ENCODE data around the gene WNK2.

The WNK2 gene

GRCh38 chr9:93207860-93208734 lies 24.2 kb downstream of the WNK2 start:
- in situ Hi-C loops (cut with HindIII; ENCODE audit: low pct_ligation_motif_present, low pct_unique_long_range_greater_than_20kb, low sequenced_read_pairs), result no loop called here
- no peak for DNase-seq

- in situ Hi-C loops (cut with HindIII; ENCODE audit: low pct_ligation_motif_present, low pct_unique_long_range_greater_than_20kb, low sequenced_read_pairs), result no loop called here
- DNase-seq, result no peak
Observed at GRCh38 chr9:93209097-93209496, 25.2 kb downstream of the WNK2 start.

- no peak for DNase-seq
- in situ Hi-C loops (cut with HindIII; ENCODE audit: low pct_ligation_motif_present, low pct_unique_long_range_greater_than_20kb, low sequenced_read_pairs), result no loop called here
Observed at GRCh38 chr9:93209576-93210323, 25.8 kb downstream of the WNK2 start.

GRCh38 chr9:93210324-93210973 lies 26.5 kb downstream of the WNK2 start:
- in situ Hi-C loops (cut with HindIII; ENCODE audit: low pct_ligation_motif_present, low pct_unique_long_range_greater_than_20kb, low sequenced_read_pairs), result no loop called here
- no peak for DNase-seq

GRCh38 chr9:93210974-93211653 lies 27.2 kb downstream of the WNK2 start:
- in situ Hi-C loops (cut with HindIII; ENCODE audit: low pct_ligation_motif_present, low pct_unique_long_range_greater_than_20kb, low sequenced_read_pairs), result no loop called here
- no peak for DNase-seq

GRCh38 chr9:93211654-93212001 lies 27.7 kb downstream of the WNK2 start:
- no peak for DNase-seq
- in situ Hi-C loops (cut with HindIII; ENCODE audit: low pct_ligation_motif_present, low pct_unique_long_range_greater_than_20kb, low sequenced_read_pairs), result no loop called here

GRCh38 chr9:93212409-93212808 lies 28.5 kb downstream of the WNK2 start:
- in situ Hi-C loops (cut with HindIII; ENCODE audit: low pct_ligation_motif_present, low pct_unique_long_range_greater_than_20kb, low sequenced_read_pairs), result no loop called here

GRCh38 chr9:93216073-93216365 lies 32.1 kb downstream of the WNK2 start:
- DNase-seq, result no peak
- in situ Hi-C loops (cut with HindIII; ENCODE audit: low pct_ligation_motif_present, low pct_unique_long_range_greater_than_20kb, low sequenced_read_pairs), result no loop called here

More at GRCh38 chr9:93212409-93212808, 28.5 kb downstream of the WNK2 start:
- no peak for DNase-seq

GRCh38 chr9:93217706-93218105 lies 33.8 kb downstream of the WNK2 start:
- in situ Hi-C loops (cut with HindIII; ENCODE audit: low pct_ligation_motif_present, low pct_unique_long_range_greater_than_20kb, low sequenced_read_pairs), result no loop called here
- no peak for DNase-seq

GRCh38 chr9:93218161-93218560 lies 34.2 kb downstream of the WNK2 start:
- in situ Hi-C loops (cut with HindIII; ENCODE audit: low pct_ligation_motif_present, low pct_unique_long_range_greater_than_20kb, low sequenced_read_pairs), result no loop called here
- DNase-seq, result no peak

- no peak for DNase-seq
Observed at GRCh38 chr9:93218671-93219420, 34.9 kb downstream of the WNK2 start.

GRCh38 chr9:93219692-93220091 lies 35.8 kb downstream of the WNK2 start:
- DNase-seq, result no peak
- in situ Hi-C loops (cut with HindIII; ENCODE audit: low pct_ligation_motif_present, low pct_unique_long_range_greater_than_20kb, low sequenced_read_pairs), result no loop called here

More at GRCh38 chr9:93218671-93219420, 34.9 kb downstream of the WNK2 start:
- in situ Hi-C loops (cut with HindIII; ENCODE audit: low pct_ligation_motif_present, low pct_unique_long_range_greater_than_20kb, low sequenced_read_pairs), result no loop called here

GRCh38 chr9:93220627-93221026 lies 36.7 kb downstream of the WNK2 start:
- DNase-seq, result no peak
- in situ Hi-C loops (cut with HindIII; ENCODE audit: low pct_ligation_motif_present, low pct_unique_long_range_greater_than_20kb, low sequenced_read_pairs), result no loop called here

- no peak for DNase-seq
- in situ Hi-C loops (cut with HindIII; ENCODE audit: low pct_ligation_motif_present, low pct_unique_long_range_greater_than_20kb, low sequenced_read_pairs), result no loop called here
Observed at GRCh38 chr9:93221044-93221443, 37.1 kb downstream of the WNK2 start.

GRCh38 chr9:93222890-93223259 lies 38.9 kb downstream of the WNK2 start:
- no peak for DNase-seq

GRCh38 chr9:93223260-93224180 lies 39.6 kb downstream of the WNK2 start:
- in situ Hi-C loops (cut with HindIII; ENCODE audit: low pct_ligation_motif_present, low pct_unique_long_range_greater_than_20kb, low sequenced_read_pairs), result no loop called here
- DNase-seq, result peak; percentile 2

More at GRCh38 chr9:93222890-93223259, 38.9 kb downstream of the WNK2 start:
- in situ Hi-C loops (cut with HindIII; ENCODE audit: low pct_ligation_motif_present, low pct_unique_long_range_greater_than_20kb, low sequenced_read_pairs), result no loop called here

- DNase-seq, result no peak
- in situ Hi-C loops (cut with HindIII; ENCODE audit: low pct_ligation_motif_present, low pct_unique_long_range_greater_than_20kb, low sequenced_read_pairs), result no loop called here
Observed at GRCh38 chr9:93224591-93224990, 40.7 kb downstream of the WNK2 start.
